HG03558 (cell line): ENCODE results near the gene SLIT1.

Experiments
- ATAC-seq: cut with Tn5 transposase; IDR thresholded peaks from one replicate; pipeline ENCODE4 v1.9.1; 2021; ENCODE audit warnings: moderate number of reproducible peaks; ENCODE audit not compliant: unreplicated experiment; ENCODE audit errors: extremely low read depth

Gene SLIT1

DNA sequence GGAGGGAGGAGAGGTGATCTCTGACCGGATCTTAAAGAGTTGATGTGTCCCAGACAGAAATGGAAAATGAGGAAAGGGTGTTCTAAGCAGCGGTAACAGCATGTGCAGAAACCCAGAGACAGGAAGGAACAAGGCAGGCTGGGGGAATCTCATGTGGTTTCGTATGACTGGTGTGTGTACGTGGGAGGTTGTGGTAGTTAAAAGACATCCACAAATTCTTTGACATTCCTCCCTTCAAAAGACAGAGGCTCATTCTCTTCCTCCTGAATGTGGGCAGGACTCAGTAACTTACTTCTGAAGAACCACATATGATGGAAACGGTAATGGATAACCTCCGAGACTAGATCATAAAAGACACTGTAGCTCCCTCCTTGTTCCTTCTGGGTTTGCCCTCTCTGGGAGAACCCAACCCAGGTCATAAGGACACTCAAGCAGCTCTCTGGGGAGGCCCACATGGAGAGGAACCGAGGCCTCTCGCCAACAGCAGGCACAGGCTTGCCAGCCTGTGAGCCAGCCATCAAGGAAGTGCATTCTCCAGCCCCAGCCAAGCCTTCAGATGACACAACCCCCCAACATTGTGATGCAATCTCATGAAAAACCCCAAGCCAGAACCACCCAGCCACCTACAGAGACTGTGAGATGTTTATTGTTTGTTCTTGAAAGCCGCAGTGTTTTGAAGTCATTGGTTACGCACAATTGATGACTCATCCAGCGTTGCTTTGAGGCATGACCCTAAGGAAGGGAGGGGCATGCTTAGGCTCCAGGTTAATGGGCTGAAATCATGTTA is 116.0 kb downstream of the SLIT1 start:
- no peak for ATAC-seq

DNA sequence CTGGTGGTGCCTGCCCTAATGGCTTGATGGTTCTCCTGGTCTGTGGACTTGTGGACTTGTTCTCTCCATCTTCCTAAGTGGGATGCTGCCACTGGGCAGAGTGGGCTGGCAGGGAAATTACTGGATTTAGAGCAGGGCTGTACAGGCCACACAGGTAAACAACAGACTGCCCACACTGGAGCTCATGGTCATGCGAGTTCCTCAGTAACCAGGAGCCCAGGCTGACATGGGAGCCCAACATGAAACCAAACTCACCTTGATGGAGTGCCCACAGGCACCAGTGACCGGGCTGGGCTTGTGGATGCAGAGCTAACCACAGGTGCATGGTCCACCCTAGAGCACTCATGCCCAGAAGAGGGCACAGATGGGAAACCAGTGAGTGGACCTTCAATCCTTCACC is 116.7 kb downstream of the SLIT1 start:
- ATAC-seq = no peak

DNA sequence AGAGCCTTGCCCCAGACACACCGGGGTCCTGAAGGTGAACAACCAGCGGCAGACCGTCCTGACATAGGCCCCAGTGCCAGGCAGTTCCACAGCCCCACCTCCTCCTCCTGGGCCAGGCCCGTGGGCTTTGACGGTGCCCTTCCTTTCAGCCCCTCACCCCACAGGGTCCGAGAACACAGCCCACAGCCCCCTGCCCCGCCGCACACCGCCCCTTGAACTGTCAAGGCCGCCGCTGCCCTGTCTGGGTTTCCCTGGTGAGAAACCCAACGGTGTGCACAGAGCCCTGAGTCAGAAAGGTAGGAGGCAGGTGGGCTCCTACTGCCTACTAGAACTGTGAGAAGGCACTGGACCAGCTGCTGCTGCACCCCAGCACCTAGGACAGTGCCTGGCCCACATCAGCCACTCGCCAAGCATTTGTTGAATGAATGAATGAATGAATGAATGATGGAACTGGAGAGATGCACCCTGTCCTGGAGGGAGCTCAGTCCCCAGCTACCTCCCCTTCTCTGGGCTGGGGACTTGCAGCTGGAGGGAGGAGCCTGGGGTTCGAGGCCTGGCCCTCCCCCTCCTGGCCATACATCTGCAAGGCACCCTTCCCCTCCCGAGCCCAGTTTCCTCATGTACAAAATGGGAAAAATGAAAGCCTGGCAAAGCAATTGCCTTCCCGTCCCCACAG is 117.9 kb downstream of the SLIT1 start:
- no peak for ATAC-seq

GRCh38 chr10:97066877-97067555 is 118.7 kb downstream of the SLIT1 start:
- no peak for ATAC-seq

DNA sequence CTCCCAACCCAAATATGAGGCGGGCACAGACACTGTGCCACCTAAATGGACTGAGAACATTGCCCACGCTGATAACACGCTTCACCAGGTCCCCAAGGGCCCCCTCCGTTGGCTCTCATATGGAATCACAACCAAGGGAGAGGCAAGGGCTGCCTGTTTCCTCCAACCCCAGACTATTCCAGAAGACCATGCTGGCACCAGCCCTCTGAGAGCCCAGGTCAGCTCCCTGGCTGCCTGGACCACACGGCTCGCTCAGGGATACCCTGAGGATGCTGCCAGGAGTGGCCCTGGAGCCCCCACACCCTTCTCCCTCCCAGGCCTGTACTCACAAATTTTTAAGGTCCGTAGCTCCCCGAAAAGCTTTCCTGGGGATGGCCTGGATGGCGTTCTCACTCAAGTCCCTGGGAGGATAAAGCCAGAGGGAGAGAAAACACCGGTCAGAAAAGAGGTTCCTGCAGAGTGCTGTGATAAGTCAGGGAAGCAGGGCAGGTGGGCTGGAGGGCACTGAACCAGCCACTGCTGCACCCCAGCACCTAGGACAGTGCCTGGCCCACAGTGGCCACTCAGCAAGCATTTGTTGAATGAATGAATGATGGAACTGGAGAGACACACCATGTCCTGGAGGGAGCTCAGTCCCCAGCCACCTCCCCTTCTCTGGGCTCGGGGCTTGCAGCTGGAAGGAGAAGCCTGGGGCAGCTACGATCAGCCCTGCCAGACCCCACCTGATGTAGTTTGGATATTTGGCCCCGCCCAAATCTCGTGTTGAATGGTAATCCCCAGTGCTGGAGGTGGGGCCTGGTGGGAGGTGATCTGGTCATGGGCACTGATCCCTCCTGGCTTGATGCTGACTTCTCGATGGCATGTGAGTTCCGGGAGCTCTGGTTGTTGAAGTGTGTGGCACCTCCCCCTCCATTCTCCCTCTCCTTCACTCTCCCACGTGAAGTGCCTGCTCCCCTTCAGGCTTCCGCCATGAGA is 119.8 kb downstream of the SLIT1 start:
- no peak for ATAC-seq

- no peak for ATAC-seq
Observed at GRCh38 chr10:97065128-97065527, 120.6 kb downstream of the SLIT1 start.

DNA sequence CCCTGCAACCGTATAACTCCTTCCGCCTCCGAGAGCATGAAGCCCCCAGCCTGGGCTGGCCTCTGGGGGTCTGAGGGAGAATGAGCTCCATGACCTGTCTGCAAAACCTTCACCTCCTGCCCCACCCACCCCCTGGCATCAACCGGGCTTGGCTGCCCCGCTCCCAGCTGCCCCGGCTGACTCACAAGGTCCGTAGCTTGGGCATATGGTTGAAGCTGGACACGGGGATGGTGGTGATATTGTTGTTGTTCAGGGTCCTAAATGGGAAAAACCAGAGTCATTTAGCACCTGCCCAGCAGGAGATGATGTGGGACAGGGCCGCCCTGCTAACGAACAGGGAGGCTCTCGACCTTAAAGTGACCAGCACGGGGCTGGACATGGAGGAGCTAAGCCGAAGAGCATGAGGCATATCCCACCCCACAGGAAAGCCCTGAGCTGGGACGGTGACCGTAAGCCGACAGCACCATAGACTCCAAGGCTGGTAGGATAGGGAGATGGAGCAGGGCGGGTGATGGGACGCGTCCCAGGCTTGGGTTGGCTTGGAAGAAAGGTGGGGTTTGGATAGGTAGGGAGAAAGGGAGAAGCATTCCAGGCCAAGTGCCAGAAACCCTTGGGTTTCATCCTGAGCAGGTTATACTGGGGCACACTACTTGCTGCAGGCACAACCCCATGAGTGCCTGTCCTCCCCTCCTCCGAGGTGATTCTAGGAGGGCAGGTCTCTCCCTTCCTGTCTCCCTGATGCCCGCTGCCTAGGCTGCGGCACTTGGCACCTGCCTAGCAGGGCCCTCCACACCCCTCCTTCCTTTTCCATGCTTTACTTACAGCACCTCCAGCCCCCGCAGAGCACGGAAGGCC is 121.5 kb downstream of the SLIT1 start:
- no peak for ATAC-seq

DNA sequence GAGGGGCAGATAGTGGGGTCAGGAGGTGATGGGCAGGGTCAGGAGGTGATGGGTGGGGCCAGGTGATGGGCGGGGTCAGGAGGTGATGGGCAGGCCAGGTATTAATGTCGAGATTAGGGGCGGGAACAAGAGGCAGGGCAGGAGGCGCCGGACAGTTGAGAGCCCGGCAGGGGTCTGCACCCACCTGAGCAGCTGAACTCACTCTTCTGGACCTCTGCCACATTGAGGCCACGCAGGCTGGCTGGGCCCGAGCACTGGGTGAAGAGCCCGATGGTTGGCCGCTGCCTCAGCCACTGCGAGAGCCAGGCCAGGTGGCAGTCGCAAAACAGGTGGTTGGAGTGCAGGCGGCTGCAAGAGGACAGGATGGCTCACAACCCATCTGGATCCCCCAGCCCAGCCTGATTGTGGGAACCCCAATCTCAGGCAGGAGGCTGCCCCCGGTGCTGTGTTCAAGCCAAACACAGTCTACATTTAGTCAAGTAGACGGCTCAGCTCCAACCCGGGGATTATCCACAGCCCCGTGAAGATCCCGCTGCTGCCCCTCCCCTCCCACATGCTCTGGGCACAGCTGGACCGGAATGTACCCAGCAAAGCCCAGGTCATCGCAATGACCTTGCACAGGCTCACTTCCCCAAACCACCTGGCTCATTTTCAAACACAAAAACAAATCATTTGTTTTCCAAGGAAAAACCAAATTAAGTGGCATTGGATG is 122.3 kb downstream of the SLIT1 start:
- ATAC-seq = no peak

DNA sequence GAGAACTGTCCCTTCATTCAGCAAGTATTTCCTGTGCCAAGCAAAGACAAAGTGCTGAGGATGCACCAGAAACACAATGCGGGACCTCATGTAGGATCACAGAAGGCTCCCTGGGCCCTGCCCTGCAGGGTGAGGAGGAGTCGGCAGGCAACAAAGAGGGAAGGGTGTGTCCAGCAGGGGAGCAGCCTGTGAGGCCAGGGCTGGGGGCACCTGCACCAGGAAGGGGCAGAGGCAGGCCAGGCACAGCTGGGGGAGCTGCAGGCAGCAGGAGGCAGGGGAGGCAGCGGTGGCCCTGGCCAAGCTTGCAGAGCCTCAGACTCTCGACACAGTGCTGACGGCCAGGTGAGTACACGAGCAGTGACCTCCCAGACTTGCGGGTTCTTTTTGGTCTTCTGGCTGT is 123.3 kb downstream of the SLIT1 start:
- ATAC-seq = no peak

- no peak for ATAC-seq
Observed at GRCh38 chr10:97062046-97062445, 123.7 kb downstream of the SLIT1 start.

- ATAC-seq = no peak
Observed at GRCh38 chr10:97061423-97061822, 124.3 kb downstream of the SLIT1 start.

DNA sequence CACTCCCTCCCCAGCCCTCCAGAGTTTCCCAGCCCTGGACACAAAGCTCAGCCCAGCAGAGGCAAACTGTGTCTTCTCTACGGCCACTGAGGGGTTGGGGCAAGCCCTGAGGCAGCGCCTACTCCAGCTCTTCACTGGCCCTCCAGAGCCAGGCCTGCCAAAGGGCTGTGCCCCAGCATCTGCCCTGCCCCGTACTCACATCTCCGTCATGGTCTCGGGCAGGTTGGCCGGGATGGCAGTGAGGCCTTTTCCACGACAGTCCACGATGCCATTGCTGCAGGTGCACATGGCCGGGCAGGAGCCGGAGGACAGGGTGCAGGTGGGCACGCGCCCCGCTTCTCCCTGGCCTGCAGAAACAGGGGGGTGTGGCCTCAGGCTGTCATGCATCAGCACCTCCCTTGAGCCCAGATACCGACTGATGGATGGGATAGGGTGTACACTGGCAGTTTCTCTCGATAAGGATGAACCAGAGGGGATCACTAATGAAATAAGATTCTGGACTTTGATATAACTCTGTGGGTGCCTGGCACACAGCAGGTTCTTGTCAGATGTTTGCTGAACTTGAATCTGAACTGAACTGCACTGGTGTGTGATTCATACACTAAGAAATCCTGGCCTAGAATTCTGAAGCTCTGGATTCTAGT is 125.2 kb downstream of the SLIT1 start:
- no peak for ATAC-seq

- no peak for ATAC-seq
Observed at GRCh38 chr10:97059872-97060205, 125.9 kb downstream of the SLIT1 start.

DNA sequence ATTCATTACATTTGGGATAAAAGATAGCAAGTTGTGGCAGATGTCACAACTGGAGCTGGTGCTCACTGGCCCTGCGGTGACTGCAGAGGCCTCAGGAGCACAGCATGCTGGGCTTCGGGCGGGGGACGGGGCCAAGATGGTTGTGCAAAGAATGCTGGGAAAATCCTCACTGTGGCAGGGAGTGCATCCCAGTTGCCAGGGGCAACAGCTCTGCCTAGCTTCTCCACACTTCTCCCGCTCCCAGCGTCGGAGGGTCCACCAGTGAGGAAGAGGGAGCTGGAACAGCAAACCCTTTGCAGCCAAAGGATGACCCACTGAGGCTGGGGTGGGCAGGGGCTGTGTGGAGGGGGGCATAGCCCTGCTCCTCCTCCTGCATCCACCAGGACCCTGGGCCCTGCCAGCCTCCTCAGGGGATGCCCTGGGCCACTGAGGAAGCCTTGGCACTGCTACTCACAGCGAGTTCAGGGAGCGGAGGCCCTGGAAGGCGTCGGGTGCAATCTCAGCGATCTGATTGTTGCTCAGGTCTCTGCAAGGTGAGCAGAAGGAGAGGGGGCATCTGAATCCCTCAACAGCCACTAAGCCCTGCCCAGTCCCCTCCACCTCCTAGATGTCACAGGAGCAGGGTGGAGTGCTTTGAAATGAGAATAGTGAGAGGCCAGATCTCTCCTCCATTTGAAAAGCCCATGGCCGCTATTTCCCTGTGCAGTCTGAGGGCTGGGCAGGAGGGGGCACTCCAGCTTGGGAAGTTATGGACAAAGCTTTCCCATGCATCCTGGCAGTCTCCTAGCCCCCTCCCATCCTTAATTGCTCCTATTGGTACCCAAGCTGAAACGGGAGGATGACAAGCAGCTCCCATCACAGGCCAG is 126.5 kb downstream of the SLIT1 start:
- ATAC-seq = no peak

DNA sequence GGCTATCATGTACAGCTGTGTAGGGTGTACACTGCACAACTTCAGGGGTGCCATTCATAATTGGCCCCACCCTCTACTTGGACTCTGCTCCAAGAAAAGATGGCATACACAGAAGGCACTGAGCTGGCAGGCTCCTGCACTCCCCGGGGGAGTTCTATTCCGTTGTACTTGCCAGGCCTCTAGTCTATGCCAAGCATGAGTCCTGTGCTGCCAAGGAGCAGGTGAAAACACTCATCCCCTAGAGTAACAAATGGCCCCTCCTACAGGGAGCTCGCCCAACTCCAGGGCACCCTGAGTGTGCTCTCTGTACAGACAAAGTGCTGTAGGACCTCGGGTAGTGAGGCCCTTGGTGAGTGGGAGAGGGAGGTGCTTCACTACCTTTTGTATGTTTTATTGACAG is 127.2 kb downstream of the SLIT1 start:
- no peak for ATAC-seq

DNA sequence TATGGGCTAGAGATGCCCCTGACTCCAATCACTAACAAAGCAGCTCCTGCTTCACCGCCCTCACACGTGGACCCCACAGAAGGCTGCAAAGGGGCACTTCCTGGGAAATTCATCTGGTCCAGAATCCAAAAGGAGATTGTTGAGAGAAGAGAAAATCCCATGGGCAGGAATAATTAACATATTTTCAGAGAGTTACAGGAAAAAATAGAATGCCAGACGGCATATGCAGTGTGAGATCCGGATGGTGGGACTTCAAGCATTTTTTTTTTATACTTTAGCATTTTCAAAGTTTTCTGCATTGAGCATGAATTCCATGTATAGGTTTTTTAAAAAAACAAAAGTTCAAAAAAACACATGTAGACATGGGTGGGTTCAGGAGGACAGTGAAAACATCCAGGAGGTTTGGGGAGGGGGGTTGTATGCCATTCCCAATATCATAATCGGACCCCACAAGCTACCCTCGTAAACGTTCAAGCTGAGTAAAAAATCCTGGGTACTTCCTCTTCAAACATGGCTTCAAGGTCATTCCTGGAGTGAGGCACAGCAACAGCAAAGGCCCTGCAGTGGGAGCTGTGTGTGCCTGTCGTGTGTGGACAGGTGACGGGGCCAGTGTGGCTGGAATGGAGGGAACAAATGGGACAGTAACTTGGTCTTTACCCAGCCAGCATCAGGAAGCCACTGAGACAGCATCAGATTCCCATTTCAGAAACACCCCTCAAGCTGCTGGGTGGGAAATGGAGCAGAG is 128.1 kb downstream of the SLIT1 start:
- no peak for ATAC-seq
